HepG2 (cell line): Measurements from ENCODE around the gene SEL1L2. TPM values are rescaled to one million over a fixed set of nuclear protein-coding genes. Genes with fewer than 3 reads are reported as not detected.

Experiments used
- ATAC-seq: fragments of 200-7000 bp; cut with Tn5 transposase; 3 replicates; pipeline ENCODE4 v1.9.1; 2020; ENCODE audit warnings: mild to moderate bottlenecking, moderate library complexity
- BruUV-seq: library from RNA; stranded (reverse); fragments of 400-500 nt; replicated peaks from 2 replicates; lab custom pipeline; 2021; lab: Mats Ljungman, UMichigan
- CTCF ChIA-PET: fragments of 300-600 bp; formaldehyde crosslinking; extraction: SDS; loops from one replicate; lab custom pipeline; 2021; ENCODE audit warnings: low total read pairs, inconsistent platforms, low intra/inter-chr PET ratio; lab: Yijun Ruan, JAX
- POLR2A ChIA-PET: fragments of 350-600 bp; sonication (Branson Sonifier 250); formaldehyde crosslinking; loops from one replicate; lab custom pipeline; 2020; ENCODE audit warnings: antibody characterized with exemption, inconsistent platforms; lab: Yijun Ruan, JAX
- DNase-seq: peaks from one replicate; pipeline ENCODE4 v3.0.0-alpha.2; 2015; ENCODE audit warnings: low spot score
- FAIRE-seq: peaks from 3 replicates; lab custom pipeline; 2011; peaks lifted over from hg19 to GRCh38; lab: Jason Lieb, UNC
- H2AFZ ChIP-seq: one replicate; pipeline ENCODE4 v1.6.1; 2011; ENCODE audit warnings: low read length, inconsistent platforms
- H3K27ac ChIP-seq: fragments of 300-600 bp; 3 replicates; pipeline ENCODE4 v1.8.0; 2011; ENCODE audit warnings: mixed run types, mild to moderate bottlenecking, mixed read lengths, low read length, inconsistent platforms; ENCODE audit not compliant: insufficient read depth; ENCODE audit errors: extremely low read length
- H3K27me3 ChIP-seq, 2 experiments: fragments of 200-600 bp in 1 of 2; 2 replicates in 1 of 2; 3 replicates in 1 of 2; pipeline versions ENCODE4 v1.6.0 to v1.8.0; 2011; ENCODE audit warnings: low read length in 2 of 2, mild to moderate bottlenecking in 2 of 2, moderate library complexity in 2 of 2, inconsistent platforms in 1 of 2; ENCODE audit not compliant: insufficient read depth in 2 of 2, control insufficient read depth in 1 of 2
- H3K36me3 ChIP-seq, 2 experiments: fragments of 200-600 bp in 1 of 2; replicated peaks in 1 of 2; 2 replicates in 1 of 2; 3 replicates in 1 of 2; pipeline versions ENCODE4 v1.5.1 to v1.8.0; 2011; ENCODE audit warnings: low read length in 2 of 2, inconsistent platforms in 1 of 2; ENCODE audit not compliant: insufficient read depth in 2 of 2, control insufficient read depth in 1 of 2
- H3K4me1 ChIP-seq: 2 replicates; pipeline ENCODE4 v1.5.1; 2012; ENCODE audit warnings: low read length, inconsistent platforms; ENCODE audit not compliant: insufficient read depth
- H3K4me2 ChIP-seq: 2 replicates; pipeline ENCODE4 v1.6.0; 2011; ENCODE audit warnings: low read depth, low read length, inconsistent platforms
- H3K4me3 ChIP-seq, 3 experiments: fragments of 200-600 bp in 1 of 3; sonication (generic), shearing (Covaris generic) in 1 of 3; replicated peaks in 1 of 3; 2 replicates each; pipeline ENCODE4 v1.5.1; 2011 to 2016; ENCODE audit warnings: low read length in 3 of 3, inconsistent platforms in 2 of 3, low read depth in 2 of 3, mild to moderate bottlenecking in 2 of 3, control low read depth in 1 of 3, mixed read lengths in 1 of 3; ENCODE audit not compliant: insufficient read depth in 1 of 3
- H3K79me2 ChIP-seq: one replicate; pipeline ENCODE4 v1.6.1; 2011; ENCODE audit warnings: low read length, inconsistent platforms; ENCODE audit not compliant: insufficient read depth
- H3K9ac ChIP-seq: 2 replicates; pipeline ENCODE4 v1.6.0; 2011; ENCODE audit warnings: mild to moderate bottlenecking, low read depth, low read length, inconsistent platforms; ENCODE audit not compliant: insufficient read depth
- H3K9me3 ChIP-seq: 2 replicates; pipeline ENCODE4 v1.5.1; 2012; ENCODE audit warnings: mild to moderate bottlenecking, low read length
- H4K20me1 ChIP-seq: 2 replicates; pipeline ENCODE4 v1.6.0; 2011; ENCODE audit warnings: inconsistent platforms, mild to moderate bottlenecking, low read length, moderate library complexity; ENCODE audit not compliant: insufficient read depth
- CENPT ChIP-seq: sonication (generic); formaldehyde crosslinking; IDR thresholded peaks from 2 replicates; pipeline ENCODE4 v1.8.0; 2022; ENCODE audit warnings: low read depth, mild to moderate bottlenecking, moderate library complexity, missing genetic modification reagents
- FOSL1 ChIP-seq: sonication (generic); formaldehyde crosslinking; IDR thresholded peaks from 2 replicates; pipeline ENCODE4 v1.9.0; 2021; ENCODE audit warnings: missing genetic modification reagents, borderline replicate concordance
- HCFC1 ChIP-seq: fragments of 150-350 bp; IDR thresholded peaks from 2 replicates; pipeline ENCODE4 v1.6.1; 2014; ENCODE audit warnings: low read depth, low read length
- HDAC2 ChIP-seq: sonication (generic); formaldehyde crosslinking; IDR thresholded peaks from 2 replicates; pipeline ENCODE4 v1.4.0; 2020; ENCODE audit warnings: missing genetic modification reagents
- KDM3A ChIP-seq: IDR thresholded peaks from 2 replicates; pipeline ENCODE4 v1.6.1; 2018; ENCODE audit warnings: low read depth, missing compliant biosample characterization
- MIER2 ChIP-seq: IDR thresholded peaks from 2 replicates; pipeline ENCODE4 v1.6.1; 2016; ENCODE audit warnings: missing biosample characterization, missing genetic modification reagents
- PTBP1 ChIP-seq: fragments of 200-400 bp; formaldehyde crosslinking; IDR thresholded peaks from 2 replicates; pipeline ENCODE4 v1.6.1; 2018; ENCODE audit warnings: low read length, low read depth; ENCODE audit not compliant: poor library complexity, severe bottlenecking
- RFX3 ChIP-seq: IDR thresholded peaks from 2 replicates; pipeline ENCODE4 v1.6.1; 2016; ENCODE audit warnings: missing biosample characterization, missing genetic modification reagents
- ZNF34 ChIP-seq: sonication (generic); formaldehyde crosslinking; IDR thresholded peaks from 2 replicates; pipeline ENCODE4 v1.4.0; 2020; ENCODE audit warnings: mild to moderate bottlenecking, missing genetic modification reagents, borderline replicate concordance
- ZNF460 ChIP-seq: sonication (generic); formaldehyde crosslinking; IDR thresholded peaks from 2 replicates; pipeline ENCODE4 v1.5.1; 2020; ENCODE audit warnings: missing genetic modification reagents, mild to moderate bottlenecking, borderline replicate concordance
- WGBS: methylation state at CpG from one replicate; pipeline ENCODE4 v1.1.6; 2017; ENCODE audit warnings: low lambda C conversion rate; 5-methylcytosine and 5-hydroxymethylcytosine counted together
- in situ Hi-C: cut with HindIII; loops from 2 replicates; pipeline ENCODE4 v1.10.0; 2017; ENCODE audit warnings: low pct_unique_long_range_greater_than_20kb; ENCODE audit not compliant: extremely low pct_ligation_motif_present
- intact Hi-C: fragments of 100-400 bp; cut with micrococcal nuclease; formaldehyde crosslinking; loops from one replicate; pipeline ENCODE4 v1.10.0; 2022; ENCODE audit not compliant: unreplicated experiment
- polyA plus RNA-seq, 8 experiments: library from polyadenylated mRNA; depleted of rRNA in 3 of 8; stranded (reverse) in 7 of 8; unstranded in 1 of 8; fragments of >200 nt; fragmentation: Illumina TruSeq in 4 of 8; extraction: Trizol in 4 of 8; gene quantifications; 2 replicates each; pipeline versions ENCODE4 v1.2.1 to v1.2.3, GENCODE V29; 2011 to 2016; ENCODE audit warnings: low read depth in 4 of 8, missing spikeins in 1 of 8, mixed read lengths in 1 of 8; ENCODE audit not compliant: insufficient read depth in 1 of 8
- total RNA-seq, 5 experiments: library from RNA; depleted of rRNA; stranded (reverse); fragments of >200 nt; fragmentation: Illumina TruSeq; extraction: Trizol; gene quantifications; 2 replicates each; pipeline ENCODE4 v1.2.3, GENCODE V29; 2016; ENCODE audit warnings: low read depth in 1 of 5
- TF ChIP-seq, protein P1 (sequence below): sonication (generic); formaldehyde crosslinking; IDR thresholded peaks from 2 replicates; pipeline ENCODE4 v1.8.1; 2022; ENCODE audit warnings: mild to moderate bottlenecking, missing genetic modification reagents
- TF ChIP-seq, protein P2 (sequence below): sonication (generic); formaldehyde crosslinking; IDR thresholded peaks from 2 replicates; pipeline ENCODE4 v1.4.0; 2020; ENCODE audit warnings: missing genetic modification reagents
- TF ChIP-seq, protein P3 (sequence below): sonication (generic); formaldehyde crosslinking; IDR thresholded peaks from 2 replicates; pipeline ENCODE4 v1.4.0; 2020; ENCODE audit warnings: low read depth, mild to moderate bottlenecking, missing genetic modification reagents

SEL1L2 gene
- total and polyA plus RNA-seq, 2 of the 13 experiments (the other 11 are each of a cell fraction or from before 2014, with no cell fraction given): not detected

DNA sequence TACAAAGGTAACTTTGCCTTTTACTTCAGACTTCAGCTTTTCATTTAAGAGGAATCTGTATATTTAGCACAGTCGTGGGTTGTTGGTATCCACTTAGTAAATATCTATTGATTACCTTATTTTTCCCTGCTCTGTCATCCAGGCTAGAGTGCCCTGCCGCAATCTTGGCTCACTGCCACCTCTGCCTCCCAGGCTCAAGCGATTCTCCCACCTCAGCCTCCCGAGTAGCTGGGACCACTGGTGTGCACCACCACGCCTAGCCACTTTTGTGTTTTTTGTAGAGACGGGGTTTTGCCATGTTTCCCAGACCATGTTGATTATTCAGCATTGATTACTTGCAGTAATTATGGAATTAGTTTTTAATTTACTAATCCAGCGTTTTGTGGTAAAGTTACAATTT, 46.2 kb upstream of the SEL1L2 start:
- FAIRE-seq (no peak), DNase-seq (no peak), ATAC-seq (no peak)
- ChIA-PET CTCF (no interaction called here), POLR2A (no interaction called here)
- no peaks in the 10 kb centered on the region for H3K9me3 ChIP-seq
- in situ Hi-C loops (no loop called here), intact Hi-C loops (no loop called here)
- no peak overlapping the region for H3K4me3 ChIP-seq
- WGBS: 51% methylated on average over 7 of the region's 7 CpGs
- H3K4me1 ChIP-seq: no peaks in the 10 kb centered on the region
- no peak overlapping the region for H3K27ac ChIP-seq
- TF ChIP-seq ZNF34 (CRISPR knock-in tag): no peak
- TF ChIP-seq ZNF460 (CRISPR knock-in tag): peak; percentile 52; the same call in 1 of the 2 replicates
- no TSS peak for BruUV-seq
- H3K79me2 ChIP-seq: no peaks in the 10 kb centered on the region
- H3K27me3 ChIP-seq: no peaks in the 10 kb centered on the region
- H2AFZ ChIP-seq: no peak overlapping the region
- H3K4me2 ChIP-seq: no peak overlapping the region
- H3K36me3 ChIP-seq: no peaks in the 10 kb centered on the region
- no peaks in the 10 kb centered on the region for H4K20me1 ChIP-seq
- no peak overlapping the region for H3K9ac ChIP-seq

DNA sequence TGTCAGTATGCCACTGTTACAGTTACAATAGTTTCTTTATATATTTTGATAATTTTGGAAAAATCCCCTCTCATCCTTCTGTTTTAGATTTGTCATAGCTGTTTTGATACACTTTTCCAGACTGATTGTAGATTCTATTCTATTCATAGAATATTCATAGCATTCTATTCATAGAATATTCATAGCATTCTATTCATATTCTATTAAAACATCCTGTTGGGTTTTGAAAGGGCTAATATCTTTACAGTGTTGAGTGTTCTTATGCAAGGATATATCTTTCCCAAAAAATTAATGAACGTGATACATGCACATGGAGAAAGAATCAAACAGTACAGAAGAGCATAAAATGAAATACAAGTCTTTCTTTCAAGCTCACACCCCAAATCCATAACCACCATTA, 42.9 kb upstream of the SEL1L2 start:
- Histone ChIP-seq H3K79me2 (no peaks in the 10 kb centered on the region), H2AFZ (no peak overlapping the region), H3K36me3 (no peaks in the 10 kb centered on the region), H3K9me3 (no peaks in the 10 kb centered on the region), H3K27me3 (no peaks in the 10 kb centered on the region), H3K4me2 (no peak overlapping the region), H4K20me1 (no peaks in the 10 kb centered on the region), H3K4me3 (no peak overlapping the region), H3K27ac (no peak overlapping the region), H3K4me1 (no peaks in the 10 kb centered on the region), H3K9ac (no peak overlapping the region)
- DNase-seq (no peak), ATAC-seq (no peak), FAIRE-seq (no peak)
- 3% methylated on average over 1 of the region's 1 CpG for WGBS
- CTCF ChIA-PET: no interaction called here
- in situ Hi-C loops: no loop called here
- POLR2A ChIA-PET: no interaction called here
- intact Hi-C loops: loop anchor here (2.0 kb wide), 1 partner anchor 21 kb away; no protein-coding TSS in a partner anchor
- BruUV-seq: no TSS peak
- TF ChIP-seq, protein P1, sequence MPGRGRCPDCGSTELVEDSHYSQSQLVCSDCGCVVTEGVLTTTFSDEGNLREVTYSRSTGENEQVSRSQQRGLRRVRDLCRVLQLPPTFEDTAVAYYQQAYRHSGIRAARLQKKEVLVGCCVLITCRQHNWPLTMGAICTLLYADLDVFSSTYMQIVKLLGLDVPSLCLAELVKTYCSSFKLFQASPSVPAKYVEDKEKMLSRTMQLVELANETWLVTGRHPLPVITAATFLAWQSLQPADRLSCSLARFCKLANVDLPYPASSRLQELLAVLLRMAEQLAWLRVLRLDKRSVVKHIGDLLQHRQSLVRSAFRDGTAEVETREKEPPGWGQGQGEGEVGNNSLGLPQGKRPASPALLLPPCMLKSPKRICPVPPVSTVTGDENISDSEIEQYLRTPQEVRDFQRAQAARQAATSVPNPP: no peak
- TF ChIP-seq PTBP1 (no peak), HCFC1 (no peak), KDM3A (CRISPR knock-in tag) (no peak), MIER2 (CRISPR knock-in tag) (no peak), CENPT (CRISPR knock-in tag) (no peak), RFX3 (no peak), HDAC2 (CRISPR knock-in tag) (no peak), FOSL1 (CRISPR knock-in tag) (no peak)
- TF ChIP-seq, protein P2, sequence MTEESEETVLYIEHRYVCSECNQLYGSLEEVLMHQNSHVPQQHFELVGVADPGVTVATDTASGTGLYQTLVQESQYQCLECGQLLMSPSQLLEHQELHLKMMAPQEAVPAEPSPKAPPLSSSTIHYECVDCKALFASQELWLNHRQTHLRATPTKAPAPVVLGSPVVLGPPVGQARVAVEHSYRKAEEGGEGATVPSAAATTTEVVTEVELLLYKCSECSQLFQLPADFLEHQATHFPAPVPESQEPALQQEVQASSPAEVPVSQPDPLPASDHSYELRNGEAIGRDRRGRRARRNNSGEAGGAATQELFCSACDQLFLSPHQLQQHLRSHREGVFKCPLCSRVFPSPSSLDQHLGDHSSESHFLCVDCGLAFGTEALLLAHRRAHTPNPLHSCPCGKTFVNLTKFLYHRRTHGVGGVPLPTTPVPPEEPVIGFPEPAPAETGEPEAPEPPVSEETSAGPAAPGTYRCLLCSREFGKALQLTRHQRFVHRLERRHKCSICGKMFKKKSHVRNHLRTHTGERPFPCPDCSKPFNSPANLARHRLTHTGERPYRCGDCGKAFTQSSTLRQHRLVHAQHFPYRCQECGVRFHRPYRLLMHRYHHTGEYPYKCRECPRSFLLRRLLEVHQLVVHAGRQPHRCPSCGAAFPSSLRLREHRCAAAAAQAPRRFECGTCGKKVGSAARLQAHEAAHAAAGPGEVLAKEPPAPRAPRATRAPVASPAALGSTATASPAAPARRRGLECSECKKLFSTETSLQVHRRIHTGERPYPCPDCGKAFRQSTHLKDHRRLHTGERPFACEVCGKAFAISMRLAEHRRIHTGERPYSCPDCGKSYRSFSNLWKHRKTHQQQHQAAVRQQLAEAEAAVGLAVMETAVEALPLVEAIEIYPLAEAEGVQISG (CRISPR knock-in tag): no peak
- TF ChIP-seq, protein P3, sequence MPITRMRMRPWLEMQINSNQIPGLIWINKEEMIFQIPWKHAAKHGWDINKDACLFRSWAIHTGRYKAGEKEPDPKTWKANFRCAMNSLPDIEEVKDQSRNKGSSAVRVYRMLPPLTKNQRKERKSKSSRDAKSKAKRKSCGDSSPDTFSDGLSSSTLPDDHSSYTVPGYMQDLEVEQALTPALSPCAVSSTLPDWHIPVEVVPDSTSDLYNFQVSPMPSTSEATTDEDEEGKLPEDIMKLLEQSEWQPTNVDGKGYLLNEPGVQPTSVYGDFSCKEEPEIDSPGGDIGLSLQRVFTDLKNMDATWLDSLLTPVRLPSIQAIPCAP (CRISPR knock-in tag): no peak
